Keratinocyte (primary cell): Measurements from ENCODE around the gene FGF1.

Source experiments
- CTCF ChIP-seq, 3 experiments: IDR thresholded peaks in 1 of 3; conservative IDR thresholded peaks in 1 of 3; optimal IDR thresholded peaks in 1 of 3; 2 replicates in 2 of 3; 3 replicates in 1 of 3; pipeline versions ENCODE3 to v1.5.1; 2011; ENCODE audit warnings: low read length in 3 of 3, mild to moderate bottlenecking in 3 of 3, moderate library complexity in 2 of 3, control low read depth in 1 of 3, inconsistent platforms in 1 of 3; ENCODE audit not compliant: insufficient read depth in 2 of 3; ENCODE audit errors: extremely low read depth in 1 of 3
- EZH2 ChIP-seq: IDR thresholded peaks from one replicate; pipeline ENCODE4 v1.6.1; 2012; ENCODE audit warnings: inconsistent platforms, mild to moderate bottlenecking, low read length, moderate library complexity

- TF ChIP-seq EZH2 (no peak), CTCF (optimal IDR thresholded peaks at IDR 0.05 in 1 of 3, IDR thresholded peaks at IDR 0.05 in 1 of 3, conservative IDR thresholded peaks at IDR 0.05 in 1 of 3; ENCODE audit: extremely low read depth in 1 of 3, insufficient read depth in 2 of 3, low read length in 3 of 3) (no peak)
Observed at GRCh38 chr5:142722896-142723295, 37.0 kb upstream of the FGF1 start.
